GM18520 (cell line): ENCODE measurements around the gene NTNG1.
"Not testable (repeated sequence)": the region's sequence is repeated elsewhere in the genome, so short reads cannot be mapped to it uniquely, and the experiment has no call there.

Source experiments
- ATAC-seq: cut with Tn5 transposase; IDR thresholded peaks from one replicate; pipeline ENCODE4 v1.9.1; 2021; ENCODE audit not compliant: unreplicated experiment

NTNG1 gene

GRCh38 chr1:107140703-107141490, at the start of gene NTNG1:
NTNG1 (plus strand) TSS chr1:107141039.
- ATAC-seq: no peak

GRCh38 chr1:107091418-107091817, 49.4 kb upstream of the NTNG1 start:
- ATAC-seq: no peak

- not testable (repeated sequence) for ATAC-seq
These were observed 47.4 kb upstream of the NTNG1 start for GRCh38 chr1:107093395-107093794.

GRCh38 chr1:107095647-107096046, 45.2 kb upstream of the NTNG1 start:
- no peak for ATAC-seq

- ATAC-seq: no peak
These were observed 44.1 kb upstream of the NTNG1 start for GRCh38 chr1:107096690-107097089.

GRCh38 chr1:107098961-107099360, 41.9 kb upstream of the NTNG1 start:
- ATAC-seq: no peak

- ATAC-seq: no peak
These were observed 40.4 kb upstream of the NTNG1 start for GRCh38 chr1:107100331-107100984.

- no peak for ATAC-seq
These were observed 34.9 kb upstream of the NTNG1 start for GRCh38 chr1:107105914-107106313.

- no peak for ATAC-seq
These were observed 30.5 kb upstream of the NTNG1 start for GRCh38 chr1:107110326-107110725.

GRCh38 chr1:107116306-107116790, 24.5 kb upstream of the NTNG1 start:
- ATAC-seq: no peak

GRCh38 chr1:107122225-107122624, 18.6 kb upstream of the NTNG1 start:
- no peak for ATAC-seq

- no peak for ATAC-seq
These were observed 17.1 kb upstream of the NTNG1 start for GRCh38 chr1:107123741-107124140.

GRCh38 chr1:107124694-107125093, 16.1 kb upstream of the NTNG1 start:
- no peak for ATAC-seq

- no peak for ATAC-seq
These were observed 8.6 kb upstream of the NTNG1 start for GRCh38 chr1:107132195-107132594.

- ATAC-seq: no peak
These were observed 8.1 kb upstream of the NTNG1 start for GRCh38 chr1:107132780-107133179.

GRCh38 chr1:107135463-107135862, 5.4 kb upstream of the NTNG1 start:
- ATAC-seq: no peak

GRCh38 chr1:107138166-107138565, 2.7 kb upstream of the NTNG1 start:
- no peak for ATAC-seq

- ATAC-seq: no peak
These were observed 1.9 kb upstream of the NTNG1 start for GRCh38 chr1:107138767-107139445.

- ATAC-seq: no peak
These were observed 771 bp upstream of the NTNG1 start for GRCh38 chr1:107139833-107140702.

GRCh38 chr1:107141491-107142126, 770 bp downstream of the NTNG1 start:
- ATAC-seq: no peak
